Thyroid gland (tissue), 4 donors: Measurements from ENCODE around the gene BCKDK. TPM values are rescaled to one million over a fixed set of nuclear protein-coding genes. Genes with fewer than 3 reads are reported as not detected.

Experiments used
- DNase-seq, 2 donors: peaks; one replicate each; pipeline ENCODE4 v3.0.0-alpha.2; 2019
- H3K27ac ChIP-seq, 3 donors: fragments of 200-600 bp; sonication (generic); 1 replicate in 2 of 3; 2 replicates in 1 of 3; pipeline ENCODE4 v1.5.1; 2016 to 2019; ENCODE audit warnings: mild to moderate bottlenecking in 1 of 3, moderate library complexity in 1 of 3
- H3K27me3 ChIP-seq: fragments of 200-600 bp; sonication (generic); one replicate; pipeline ENCODE4 v1.5.1; 2019
- H3K36me3 ChIP-seq, 2 donors: fragments of 200-600 bp; sonication (generic); one replicate each; pipeline ENCODE4 v1.5.1; 2016 to 2019
- H3K4me1 ChIP-seq, 2 donors: fragments of 200-600 bp; sonication (generic); one replicate each; pipeline ENCODE4 v1.5.1; 2017 to 2019
- H3K4me3 ChIP-seq, 3 donors: fragments of 200-600 bp; sonication (generic); replicated peaks in 1 of 3; 1 replicate in 2 of 3; 2 replicates in 1 of 3; pipeline ENCODE4 v1.5.1; 2016; ENCODE audit warnings: mild to moderate bottlenecking in 1 of 3
- H3K9me3 ChIP-seq: fragments of 200-600 bp; sonication (generic); one replicate; pipeline ENCODE4 v1.5.1; 2017
- CTCF ChIP-seq, 6 experiments: fragments of 200-600 bp in 3 of 6; fragments of 450-650 bp in 3 of 6; sonication (generic) in 3 of 6; IDR thresholded peaks; one replicate each; pipeline ENCODE4 v1.5.1; 2016 to 2019; ENCODE audit warnings: antibody characterized with exemption in 6 of 6, mild to moderate bottlenecking in 2 of 6, inconsistent platforms in 1 of 6, moderate library complexity in 1 of 6
- POLR2A ChIP-seq, 2 donors: fragments of 450-650 bp; IDR thresholded peaks; one replicate each; pipeline ENCODE4 v1.6.1; 2017; ENCODE audit warnings: antibody characterized with exemption in 2 of 2, mild to moderate bottlenecking in 2 of 2, moderate library complexity in 1 of 2
- WGBS, 2 donors: methylation state at CpG; one replicate each; pipeline ENCODE4 v1.1.5; 2017; 5-methylcytosine and 5-hydroxymethylcytosine counted together
- intact Hi-C: fragments of 100-400 bp; cut with DNase I; formaldehyde crosslinking; loops from one replicate; pipeline ENCODE4 v1.15.1; 2023
- total RNA-seq, 4 donors: library from RNA; depleted of rRNA; stranded (reverse); fragments of >200 nt; gene quantifications; one replicate each; pipeline ENCODE4 v1.2.3, GENCODE V29; 2016

The BCKDK gene
- total RNA-seq, 4 donors from 2014 or later = 30.1 to 52.0 (median 40.5) TPM

- H3K9me3 ChIP-seq = no peaks in the 10 kb centered on the region
- 79% methylated on average over 9 of the region's 9 CpGs for WGBS, 2 donors
- H3K36me3 ChIP-seq = peaks cover 31 to 34% of the 10 kb centered on the region in 2 donors
- H3K27ac ChIP-seq = no peak overlapping the region
- intact Hi-C loops = no loop called here
- TF ChIP-seq POLR2A (IDR thresholded peaks at IDR 0.05) (no peak), CTCF (IDR thresholded peaks at IDR 0.05) (no peak)
- no peaks in the 10 kb centered on the region for H3K4me1 ChIP-seq
- no peak overlapping the region for H3K4me3 ChIP-seq
- DNase-seq = no peak
- H3K27me3 ChIP-seq = no peaks in the 10 kb centered on the region
Observed at GRCh38 chr16:31083081-31083480, 25.1 kb upstream of the BCKDK start.

GRCh38 chr16:31083556-31083955 lies 24.6 kb upstream of the BCKDK start:
- Histone ChIP-seq H3K27ac (no peak overlapping the region), H3K4me3 (no peak overlapping the region), H3K9me3 (no peaks in the 10 kb centered on the region), H3K36me3 (peaks cover 27 to 29% of the 10 kb centered on the region in 2 donors), H3K4me1 (no peaks in the 10 kb centered on the region), H3K27me3 (no peaks in the 10 kb centered on the region)
- DNase-seq = no peak
- TF ChIP-seq POLR2A (IDR thresholded peaks at IDR 0.05) = no peak
- TF ChIP-seq CTCF (IDR thresholded peaks at IDR 0.05) = no peak
- intact Hi-C loops = no loop called here
- WGBS, 2 donors = 75 to 88% methylated on average over 1 to 4 of the region's 5 CpGs

GRCh38 chr16:31083981-31084380 lies 24.2 kb upstream of the BCKDK start:
- H3K27me3 ChIP-seq = no peaks in the 10 kb centered on the region
- WGBS, 2 donors = 67 to 72% methylated on average over 3 to 8 of the region's 13 CpGs
- H3K9me3 ChIP-seq = no peaks in the 10 kb centered on the region
- no peak overlapping the region for H3K4me3 ChIP-seq
- peak; percentile 33 to 41 for DNase-seq
- H3K4me1 ChIP-seq = no peaks in the 10 kb centered on the region
- intact Hi-C loops = no loop called here
- TF ChIP-seq CTCF (IDR thresholded peaks at IDR 0.05) (no peak), POLR2A (IDR thresholded peaks at IDR 0.05) (no peak)
- H3K27ac ChIP-seq = no peak overlapping the region
- peaks cover 22 to 25% of the 10 kb centered on the region in 2 donors for H3K36me3 ChIP-seq

- H3K9me3 ChIP-seq = no peaks in the 10 kb centered on the region
- H3K4me1 ChIP-seq = no peaks in the 10 kb centered on the region
- no peaks in the 10 kb centered on the region for H3K27me3 ChIP-seq
- WGBS, 2 donors = 75 to 93% methylated on average over 10 to 11 of the region's 16 CpGs
- H3K27ac ChIP-seq = no peak overlapping the region
- no peak for TF ChIP-seq CTCF (IDR thresholded peaks at IDR 0.05)
- TF ChIP-seq POLR2A (IDR thresholded peaks at IDR 0.05) = no peak
- no peak for DNase-seq
- intact Hi-C loops = no loop called here
- peaks cover 15 to 20% of the 10 kb centered on the region in 2 donors for H3K36me3 ChIP-seq
- no peak overlapping the region for H3K4me3 ChIP-seq
Observed at GRCh38 chr16:31084584-31085302, 23.4 kb upstream of the BCKDK start.

- peaks cover 8 to 14% of the 10 kb centered on the region in 2 donors for H3K36me3 ChIP-seq
- H3K4me3 ChIP-seq = no peak overlapping the region
- no peak overlapping the region for H3K27ac ChIP-seq
- H3K4me1 ChIP-seq = no peaks in the 10 kb centered on the region
- intact Hi-C loops = no loop called here
- H3K27me3 ChIP-seq = no peaks in the 10 kb centered on the region
- WGBS, 2 donors = 83 to 92% methylated on average over 8 of the region's 8 CpGs
- TF ChIP-seq CTCF (IDR thresholded peaks at IDR 0.05) (no peak), POLR2A (IDR thresholded peaks at IDR 0.05) (no peak)
- no peaks in the 10 kb centered on the region for H3K9me3 ChIP-seq
- DNase-seq = no peak
Observed at GRCh38 chr16:31085411-31085810, 22.8 kb upstream of the BCKDK start.
